NT2/D1 (cell line): ENCODE measurements around the gene SLC9A3.

ENCODE experiments used
- SUZ12 ChIP-seq: IDR thresholded peaks from 2 replicates; pipeline ENCODE4 v1.6.1; 2011; ENCODE audit not compliant: insufficient read length, insufficient read depth; ENCODE audit errors: extremely low read depth
- YY1 ChIP-seq: IDR thresholded peaks from 2 replicates; pipeline ENCODE4 v1.6.1; 2011; ENCODE audit not compliant: insufficient read length, insufficient read depth
- ZNF274 ChIP-seq: IDR thresholded peaks from 2 replicates; pipeline ENCODE4 v1.6.1; 2011; ENCODE audit warnings: mild to moderate bottlenecking, low read depth, low read length

- TF ChIP-seq YY1 (no peak), SUZ12 (no peak), ZNF274 (no peak)
Observed at GRCh38 chr5:518721-519120, 5.5 kb downstream of the SLC9A3 start.
